Loucy (cell line): ENCODE data around the gene HMX3.

Experiments used
- H2AFZ ChIP-seq: fragments of 200-600 bp; sonication (generic); 2 replicates; pipeline ENCODE4 v1.6.0; 2016; ENCODE audit warnings: antibody characterized with exemption, mild to moderate bottlenecking, low read length, moderate library complexity
- H3F3A ChIP-seq: fragments of 200-600 bp; 2 replicates; pipeline ENCODE4 v1.6.0; 2016; ENCODE audit warnings: antibody characterized with exemption, low read depth, mild to moderate bottlenecking
- H3K27me3 ChIP-seq: fragments of 200-600 bp; sonication (generic); 2 replicates; pipeline ENCODE4 v1.6.1; 2014; ENCODE audit warnings: low read length, mild to moderate bottlenecking; ENCODE audit not compliant: insufficient read depth, poor library complexity, severe bottlenecking
- H3K36me3 ChIP-seq: fragments of 200-600 bp; sonication (generic); 2 replicates; pipeline ENCODE4 v1.6.1; 2016; ENCODE audit warnings: low read length; ENCODE audit not compliant: insufficient read depth
- H3K4me1 ChIP-seq: fragments of 200-600 bp; sonication (generic); 2 replicates; pipeline ENCODE4 v1.5.1; 2014; ENCODE audit warnings: low read length, mild to moderate bottlenecking; ENCODE audit not compliant: insufficient read depth, poor library complexity, severe bottlenecking
- H3K4me2 ChIP-seq: fragments of 200-600 bp; sonication (generic); 2 replicates; pipeline ENCODE4 v1.6.0; 2014; ENCODE audit warnings: antibody characterized with exemption, low read length, low read depth, mild to moderate bottlenecking; ENCODE audit not compliant: poor library complexity, severe bottlenecking
- H3K4me3 ChIP-seq: fragments of 200-600 bp; sonication (generic); 2 replicates; pipeline ENCODE4 v1.5.1; 2014; ENCODE audit warnings: low read length, mild to moderate bottlenecking, mixed read lengths; ENCODE audit not compliant: poor library complexity, severe bottlenecking
- H3K79me2 ChIP-seq: fragments of 200-600 bp; sonication (generic); 2 replicates; pipeline ENCODE4 v1.6.1; 2014; ENCODE audit warnings: low read length; ENCODE audit not compliant: insufficient read depth
- H3K9ac ChIP-seq: fragments of 200-600 bp; sonication (generic); 2 replicates; pipeline ENCODE4 v1.6.0; 2014; ENCODE audit warnings: mild to moderate bottlenecking, low read depth, low read length, moderate library complexity; ENCODE audit not compliant: poor library complexity, severe bottlenecking
- H3K9me2 ChIP-seq: fragments of 200-600 bp; sonication (generic); replicated peaks from 2 replicates; pipeline ENCODE4 v1.6.1; 2016; ENCODE audit warnings: low read depth, low read length, mixed read lengths
- H3K9me3 ChIP-seq: fragments of 200-600 bp; sonication (generic); 2 replicates; pipeline ENCODE4 v1.6.1; 2014; ENCODE audit warnings: mild to moderate bottlenecking, antibody characterized with exemption, low read length, low read depth; ENCODE audit not compliant: insufficient read depth
- H4K20me1 ChIP-seq: fragments of 200-600 bp; sonication (generic); 2 replicates; pipeline ENCODE4 v1.6.0; 2014; ENCODE audit warnings: antibody characterized with exemption, low read length, mild to moderate bottlenecking; ENCODE audit not compliant: insufficient read depth, poor library complexity, severe bottlenecking
- CTCF ChIP-seq: fragments of 200-600 bp; sonication (generic); conservative IDR thresholded peaks from 2 replicates; pipeline ENCODE4 v1.5.1; 2014; ENCODE audit warnings: mild to moderate bottlenecking, antibody characterized with exemption, low read length
- EZH2phosphoT487 ChIP-seq: fragments of 200-600 bp; IDR thresholded peaks from 2 replicates; pipeline ENCODE4 v1.6.1; 2018; ENCODE audit warnings: antibody characterized with exemption, mild to moderate bottlenecking, moderate library complexity, borderline replicate concordance

Gene HMX3

DNA sequence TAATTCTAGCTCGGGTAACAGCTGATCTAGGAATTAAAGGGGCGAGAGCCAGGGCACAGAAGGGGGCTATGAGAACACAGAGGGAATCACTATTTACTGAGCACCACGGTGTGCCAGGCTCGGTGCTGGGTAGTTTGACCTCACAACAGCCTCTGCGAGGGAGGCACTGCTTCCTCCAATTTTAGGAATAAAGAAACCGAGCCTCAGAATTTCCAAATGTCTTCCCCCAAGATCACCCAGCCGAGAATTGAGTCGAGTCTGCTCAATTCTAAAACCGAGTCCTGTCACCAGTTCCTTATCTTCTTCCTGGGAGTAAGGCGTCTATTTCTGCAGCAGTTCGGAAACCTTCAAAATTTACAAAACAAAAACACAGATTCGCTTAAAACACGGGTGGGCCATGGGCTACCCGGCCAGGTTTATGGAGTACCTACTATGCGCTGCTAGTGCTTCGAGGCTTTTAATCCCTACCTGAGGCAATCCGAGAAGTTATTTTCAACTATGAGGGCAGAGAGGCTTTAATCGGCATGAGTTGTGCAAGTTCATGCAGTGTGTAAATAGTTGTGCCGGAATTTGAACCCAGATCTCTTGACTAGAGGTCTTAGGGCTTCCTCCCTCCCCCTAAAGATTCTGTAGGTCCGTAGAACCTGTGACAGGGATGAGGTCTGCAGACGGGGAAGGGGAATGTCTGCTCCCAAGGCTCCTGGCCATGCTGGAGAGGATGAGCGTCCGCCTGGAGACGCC is 11.3 kb downstream of the HMX3 start:
- Histone ChIP-seq H3K36me3 (no peaks in the 10 kb centered on the region), H3K4me3 (no peak overlapping the region), H3K9me2 (no peaks in the 10 kb centered on the region), H3K4me2 (no peak overlapping the region), H3K4me1 (no peaks in the 10 kb centered on the region), H3K9me3 (no peaks in the 10 kb centered on the region), H2AFZ (no peak overlapping the region), H4K20me1 (no peaks in the 10 kb centered on the region), H3K9ac (no peak overlapping the region), H3K27me3 (no peaks in the 10 kb centered on the region), H3K79me2 (no peaks in the 10 kb centered on the region), H3F3A (no peaks in the 10 kb centered on the region)
- TF ChIP-seq EZH2phosphoT487, result no peak
- no peak for TF ChIP-seq CTCF

- no peaks in the 10 kb centered on the region for H3K27me3 ChIP-seq
- H3K9me2 ChIP-seq, result no peaks in the 10 kb centered on the region
- H3F3A ChIP-seq, result no peaks in the 10 kb centered on the region
- no peak within 1 kb of the TSS for H2AFZ ChIP-seq
- H3K79me2 ChIP-seq, result no peaks in the 10 kb centered on the region
- no peaks in the 10 kb centered on the region for H3K9me3 ChIP-seq
- H3K4me2 ChIP-seq, result no peak within 1 kb of the TSS
- no peaks in the 10 kb centered on the region for H3K4me1 ChIP-seq
- H3K9ac ChIP-seq, result no peak within 1 kb of the TSS
- TF ChIP-seq CTCF, result no peak
- TF ChIP-seq EZH2phosphoT487, result no peak
- no peaks in the 10 kb centered on the region for H4K20me1 ChIP-seq
- no peak within 1 kb of the TSS for H3K4me3 ChIP-seq
- no peaks in the 10 kb centered on the region for H3K36me3 ChIP-seq
These were observed 12.1 kb downstream of the HMX3 start, which contains the start of gene HMX2 for GRCh38 chr10:123147635-123148413. Gene HMX2 (plus strand): TSS chr10:123148136. CDS start chr10:123148379, 243 bp downstream.

- no peaks in the 10 kb centered on the region for H3K79me2 ChIP-seq
These were observed 12.8 kb downstream of the HMX3 start for GRCh38 chr10:123148414-123149161.

More at GRCh38 chr10:123148414-123149161, 12.8 kb downstream of the HMX3 start:
- Histone ChIP-seq H3K4me2 (no peak overlapping the region), H3K27me3 (no peaks in the 10 kb centered on the region), H3K9ac (no peak overlapping the region), H3F3A (no peaks in the 10 kb centered on the region), H3K4me3 (no peak overlapping the region), H3K36me3 (no peaks in the 10 kb centered on the region), H3K9me3 (no peaks in the 10 kb centered on the region), H4K20me1 (no peaks in the 10 kb centered on the region), H2AFZ (no peak overlapping the region), H3K9me2 (no peaks in the 10 kb centered on the region), H3K4me1 (peaks cover 3% of the 10 kb centered on the region)
- no peak for TF ChIP-seq EZH2phosphoT487
- no peak for TF ChIP-seq CTCF
